ENCODE results near the gene INPP1.

The INPP1 gene

DNA sequence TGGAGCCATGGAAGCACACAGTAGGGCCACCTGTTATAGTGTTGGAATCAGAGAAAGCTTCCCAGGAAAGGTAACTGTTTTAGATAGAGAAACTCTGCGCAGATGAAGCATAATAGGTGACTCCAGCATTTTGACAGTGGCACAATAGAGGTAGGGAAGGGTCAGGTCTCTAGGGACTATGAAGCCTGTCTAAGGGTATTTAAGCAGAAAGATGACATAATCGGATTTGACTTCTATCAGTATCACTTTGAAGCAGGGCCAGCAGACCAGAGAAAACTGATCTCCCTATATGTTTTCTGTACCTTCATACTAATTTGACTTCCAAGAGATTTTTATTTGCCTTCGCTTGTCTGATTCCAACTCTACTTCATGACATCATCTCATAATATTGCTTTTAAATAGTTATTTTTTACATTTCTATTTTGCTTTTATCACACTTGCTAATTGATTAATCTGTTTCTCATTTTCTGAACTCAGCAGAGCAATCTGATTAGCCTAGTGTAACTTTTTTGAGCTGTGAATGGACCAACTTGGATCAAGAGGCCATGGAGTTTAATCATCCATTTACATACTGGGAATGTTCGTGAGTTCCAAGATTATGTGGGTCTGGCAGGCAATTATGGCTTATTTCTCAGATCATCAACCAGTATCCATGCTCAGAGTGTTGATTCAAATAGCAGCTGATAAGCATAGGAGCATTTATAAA is 15.4 kb upstream of the INPP1 start:
- no peak overlapping the region for H3K4me2 ChIP-seq (ENCODE audit: low read length)
- no peak overlapping the region for H3K27ac ChIP-seq (ENCODE audit: low read length)
- no peaks in the 10 kb centered on the region for H3K36me3 ChIP-seq (replicated peaks; ENCODE audit: low read depth, low read length)
- TF ChIP-seq, protein P1, sequence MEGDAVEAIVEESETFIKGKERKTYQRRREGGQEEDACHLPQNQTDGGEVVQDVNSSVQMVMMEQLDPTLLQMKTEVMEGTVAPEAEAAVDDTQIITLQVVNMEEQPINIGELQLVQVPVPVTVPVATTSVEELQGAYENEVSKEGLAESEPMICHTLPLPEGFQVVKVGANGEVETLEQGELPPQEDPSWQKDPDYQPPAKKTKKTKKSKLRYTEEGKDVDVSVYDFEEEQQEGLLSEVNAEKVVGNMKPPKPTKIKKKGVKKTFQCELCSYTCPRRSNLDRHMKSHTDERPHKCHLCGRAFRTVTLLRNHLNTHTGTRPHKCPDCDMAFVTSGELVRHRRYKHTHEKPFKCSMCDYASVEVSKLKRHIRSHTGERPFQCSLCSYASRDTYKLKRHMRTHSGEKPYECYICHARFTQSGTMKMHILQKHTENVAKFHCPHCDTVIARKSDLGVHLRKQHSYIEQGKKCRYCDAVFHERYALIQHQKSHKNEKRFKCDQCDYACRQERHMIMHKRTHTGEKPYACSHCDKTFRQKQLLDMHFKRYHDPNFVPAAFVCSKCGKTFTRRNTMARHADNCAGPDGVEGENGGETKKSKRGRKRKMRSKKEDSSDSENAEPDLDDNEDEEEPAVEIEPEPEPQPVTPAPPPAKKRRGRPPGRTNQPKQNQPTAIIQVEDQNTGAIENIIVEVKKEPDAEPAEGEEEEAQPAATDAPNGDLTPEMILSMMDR (IDR thresholded peaks at IDR 0.05; ENCODE audit: low read depth, low read length): no peak
- TF ChIP-seq EZH2phosphoT487 (IDR thresholded peaks at IDR 0.05; ENCODE audit: low read depth): no peak
- no peaks in the 10 kb centered on the region for H3K4me1 ChIP-seq (ENCODE audit: low read length)
- H3K4me3 ChIP-seq (ENCODE audit: low read length): no peak overlapping the region
- H3K27me3 ChIP-seq (ENCODE audit: low read depth, low read length): no peaks in the 10 kb centered on the region
- H4K20me1 ChIP-seq (ENCODE audit: insufficient read depth, low read length): no peaks in the 10 kb centered on the region
- no peaks in the 10 kb centered on the region for H3K79me2 ChIP-seq (ENCODE audit: low read length)
- no peaks in the 10 kb centered on the region for H3K9me3 ChIP-seq (ENCODE audit: insufficient read depth, low read length)
- H3K9ac ChIP-seq (ENCODE audit: low read length): no peak overlapping the region
- no peak overlapping the region for H2AFZ ChIP-seq (ENCODE audit: low read depth, low read length)

DNA sequence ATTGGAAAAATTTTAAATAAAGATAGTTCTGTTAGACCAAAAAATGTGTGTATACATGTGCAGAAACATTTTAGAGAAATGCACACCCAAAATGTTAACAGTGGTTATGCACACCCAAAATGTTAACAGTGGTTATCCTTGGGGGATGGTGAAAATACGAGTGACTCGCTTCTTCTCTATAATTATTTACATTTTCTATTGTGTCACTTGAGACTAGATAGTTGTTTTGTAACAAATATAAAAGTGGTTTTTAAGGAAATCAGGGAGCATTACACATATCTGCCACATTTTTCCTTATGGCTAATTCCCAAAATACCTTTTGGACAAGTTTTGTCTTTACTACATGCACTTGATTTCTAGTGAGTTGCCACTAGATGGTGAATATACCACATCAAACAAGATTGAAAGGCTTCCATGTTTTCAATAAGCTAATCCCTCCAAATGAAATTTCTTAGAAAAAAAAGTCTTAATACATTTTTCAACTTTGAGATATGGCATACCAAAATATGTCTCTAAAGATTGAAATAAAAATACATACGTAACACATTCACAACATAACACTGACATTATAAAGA is 14.7 kb upstream of the INPP1 start:
- no peak overlapping the region for H3K4me3 ChIP-seq (ENCODE audit: low read length)
- H3K27me3 ChIP-seq (ENCODE audit: low read depth, low read length): no peaks in the 10 kb centered on the region
- H3K4me1 ChIP-seq (ENCODE audit: low read length): no peaks in the 10 kb centered on the region
- H3K79me2 ChIP-seq (ENCODE audit: low read length): no peaks in the 10 kb centered on the region
- no peak overlapping the region for H3K4me2 ChIP-seq (ENCODE audit: low read length)
- H3K9ac ChIP-seq (ENCODE audit: low read length): no peak overlapping the region
- no peaks in the 10 kb centered on the region for H3K9me3 ChIP-seq (ENCODE audit: insufficient read depth, low read length)
- no peak overlapping the region for H2AFZ ChIP-seq (ENCODE audit: low read depth, low read length)
- no peaks in the 10 kb centered on the region for H3K36me3 ChIP-seq (replicated peaks; ENCODE audit: low read depth, low read length)
- TF ChIP-seq, protein P1 (IDR thresholded peaks at IDR 0.05; ENCODE audit: low read depth, low read length): peak; percentile 22
- no peak for TF ChIP-seq EZH2phosphoT487 (IDR thresholded peaks at IDR 0.05; ENCODE audit: low read depth)
- no peak overlapping the region for H3K27ac ChIP-seq (ENCODE audit: low read length)
- no peaks in the 10 kb centered on the region for H4K20me1 ChIP-seq (ENCODE audit: insufficient read depth, low read length)

DNA sequence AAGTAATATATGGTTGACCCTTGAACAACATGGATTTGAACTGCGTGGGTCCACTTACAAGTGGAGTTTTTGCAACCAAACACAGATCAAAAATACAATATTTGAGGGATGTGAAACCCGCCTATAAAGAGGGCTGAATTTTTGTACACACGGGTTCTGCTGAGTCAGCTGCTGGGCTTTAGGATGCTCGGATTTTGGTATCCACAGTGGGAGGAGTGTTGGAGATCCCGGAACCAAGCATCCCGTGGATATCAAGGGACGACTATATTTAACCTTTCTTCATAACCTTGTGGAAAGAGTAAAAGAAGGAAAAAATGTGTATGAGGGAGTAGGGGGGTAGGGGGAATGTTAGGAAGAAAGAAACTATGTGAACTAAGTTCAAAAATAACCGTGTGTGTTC is 10.0 kb upstream of the INPP1 start:
- H3K9ac ChIP-seq (ENCODE audit: low read length): no peak overlapping the region
- H2AFZ ChIP-seq (ENCODE audit: low read depth, low read length): no peak overlapping the region
- TF ChIP-seq EZH2phosphoT487 (IDR thresholded peaks at IDR 0.05; ENCODE audit: low read depth): no peak
- TF ChIP-seq, protein P1 (IDR thresholded peaks at IDR 0.05; ENCODE audit: low read depth, low read length): no peak
- no peaks in the 10 kb centered on the region for H3K36me3 ChIP-seq (replicated peaks; ENCODE audit: low read depth, low read length)
- H3K27ac ChIP-seq (ENCODE audit: low read length): no peak overlapping the region
- H4K20me1 ChIP-seq (ENCODE audit: insufficient read depth, low read length): no peaks in the 10 kb centered on the region
- H3K27me3 ChIP-seq (ENCODE audit: low read depth, low read length): no peaks in the 10 kb centered on the region
- H3K9me3 ChIP-seq (ENCODE audit: insufficient read depth, low read length): no peaks in the 10 kb centered on the region
- H3K4me2 ChIP-seq (ENCODE audit: low read length): no peak overlapping the region
- no peak overlapping the region for H3K4me3 ChIP-seq (ENCODE audit: low read length)
- H3K79me2 ChIP-seq (ENCODE audit: low read length): no peaks in the 10 kb centered on the region
- no peaks in the 10 kb centered on the region for H3K4me1 ChIP-seq (ENCODE audit: low read length)

DNA sequence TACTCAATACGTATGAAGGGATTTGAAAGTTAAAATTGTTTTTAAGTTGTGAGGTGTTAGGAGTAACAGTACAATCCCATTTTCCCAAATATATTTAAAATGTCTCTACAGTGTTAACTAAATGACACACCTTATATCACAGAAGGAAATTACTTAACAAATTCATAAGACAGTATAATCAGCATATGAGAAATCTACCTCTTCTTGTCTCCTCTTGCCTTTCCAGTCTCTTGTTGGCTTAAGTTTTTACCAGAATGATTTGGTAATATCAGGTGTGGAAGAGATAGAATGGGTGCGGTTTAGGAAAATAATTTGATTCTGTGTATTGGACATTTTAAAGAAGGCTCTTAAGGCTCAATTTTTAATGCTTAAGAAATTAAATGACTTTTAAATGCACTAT is 9.5 kb upstream of the INPP1 start:
- Histone ChIP-seq H3K79me2 (ENCODE audit: low read length) (no peaks in the 10 kb centered on the region), H3K27me3 (ENCODE audit: low read depth, low read length) (no peaks in the 10 kb centered on the region), H2AFZ (ENCODE audit: low read depth, low read length) (no peak overlapping the region), H4K20me1 (ENCODE audit: insufficient read depth, low read length) (no peaks in the 10 kb centered on the region), H3K9ac (ENCODE audit: low read length) (no peak overlapping the region), H3K4me3 (ENCODE audit: low read length) (no peak overlapping the region), H3K4me2 (ENCODE audit: low read length) (no peak overlapping the region), H3K4me1 (ENCODE audit: low read length) (no peaks in the 10 kb centered on the region), H3K36me3 (replicated peaks; ENCODE audit: low read depth, low read length) (no peaks in the 10 kb centered on the region), H3K27ac (ENCODE audit: low read length) (no peak overlapping the region), H3K9me3 (ENCODE audit: insufficient read depth, low read length) (no peaks in the 10 kb centered on the region)
- TF ChIP-seq EZH2phosphoT487 (IDR thresholded peaks at IDR 0.05; ENCODE audit: low read depth): no peak
- TF ChIP-seq, protein P1 (IDR thresholded peaks at IDR 0.05; ENCODE audit: low read depth, low read length): no peak

All from OCI-LY3 (cell line).